ENCODE measurements around the gene RNU6-1. TPM values are rescaled to one million over a fixed set of nuclear protein-coding genes. Genes with fewer than 3 reads are reported as not detected.
A peak's percentile ranks its signal among the peaks of the same experiment; 100 is the strongest.

The RNU6-1 gene
- total and polyA plus RNA-seq, 2 experiments from 2014 or later: not detected

GRCh38 chr15:67828278-67828968 lies 11.4 kb downstream of the RNU6-1 start:
- Histone ChIP-seq H3K36me3 (ENCODE audit: insufficient read depth) (no peaks in the 10 kb centered on the region), H3K4me1 (ENCODE audit: insufficient read depth) (peaks cover 52% of the 10 kb centered on the region), H3K79me2 (replicated peaks; ENCODE audit: insufficient read depth) (no peaks in the 10 kb centered on the region), H3K9me2 (ENCODE audit: insufficient read depth) (no peaks in the 10 kb centered on the region), H4K20me1 (replicated peaks; ENCODE audit: insufficient read depth) (peaks cover 8% of the 10 kb centered on the region), H3K4me3 (peak overlapping the region; percentile 53), H3K27me3 (ENCODE audit: insufficient read depth) (peaks cover 100% of the 10 kb centered on the region), H3K4me2 (peak overlapping the region; percentile 77), H3K27ac (ENCODE audit: low read depth) (no peak overlapping the region), H3F3A (replicated peaks; ENCODE audit: low read depth) (peaks cover 33% of the 10 kb centered on the region), H2AFZ (peak overlapping the region; percentile 66)
- Mint-ChIP-seq H3K27ac (no peak overlapping the region), H3K4me3 (peak overlapping the region; percentile 66), H3K9me3 (peaks cover 14% of the 10 kb centered on the region; the same call in 2 of the 3 replicates), H3K36me3 (ENCODE audit: low read depth) (peaks cover 6% of the 10 kb centered on the region; the same call in 1 of the 3 replicates), H3K4me1 (peaks cover 48% of the 10 kb centered on the region), H3K27me3 (ENCODE audit: insufficient read depth, low read depth, poor library complexity) (peaks cover 90% of the 10 kb centered on the region)
- DNase-seq (ENCODE audit: low spot score) (peak; percentile 47), ATAC-seq (no peak)
- peak; percentile 58 for TF ChIP-seq EZH2phosphoT487 (IDR thresholded peaks at IDR 0.05; ENCODE audit: unreplicated experiment)
- peak; percentile 99 for TF ChIP-seq EZH2 (IDR thresholded peaks at IDR 0.05; ENCODE audit: low read depth, unreplicated experiment)
- TF ChIP-seq, protein P1, sequence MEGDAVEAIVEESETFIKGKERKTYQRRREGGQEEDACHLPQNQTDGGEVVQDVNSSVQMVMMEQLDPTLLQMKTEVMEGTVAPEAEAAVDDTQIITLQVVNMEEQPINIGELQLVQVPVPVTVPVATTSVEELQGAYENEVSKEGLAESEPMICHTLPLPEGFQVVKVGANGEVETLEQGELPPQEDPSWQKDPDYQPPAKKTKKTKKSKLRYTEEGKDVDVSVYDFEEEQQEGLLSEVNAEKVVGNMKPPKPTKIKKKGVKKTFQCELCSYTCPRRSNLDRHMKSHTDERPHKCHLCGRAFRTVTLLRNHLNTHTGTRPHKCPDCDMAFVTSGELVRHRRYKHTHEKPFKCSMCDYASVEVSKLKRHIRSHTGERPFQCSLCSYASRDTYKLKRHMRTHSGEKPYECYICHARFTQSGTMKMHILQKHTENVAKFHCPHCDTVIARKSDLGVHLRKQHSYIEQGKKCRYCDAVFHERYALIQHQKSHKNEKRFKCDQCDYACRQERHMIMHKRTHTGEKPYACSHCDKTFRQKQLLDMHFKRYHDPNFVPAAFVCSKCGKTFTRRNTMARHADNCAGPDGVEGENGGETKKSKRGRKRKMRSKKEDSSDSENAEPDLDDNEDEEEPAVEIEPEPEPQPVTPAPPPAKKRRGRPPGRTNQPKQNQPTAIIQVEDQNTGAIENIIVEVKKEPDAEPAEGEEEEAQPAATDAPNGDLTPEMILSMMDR (conservative IDR thresholded peaks at IDR 0.05; ENCODE audit: low read depth in 2 of 2): no peak
- TF ChIP-seq POLR2AphosphoS5 (IDR thresholded peaks at IDR 0.05; ENCODE audit: low read depth): no peak
- TF ChIP-seq ZNF331 (CRISPR knock-in tag; IDR thresholded peaks at IDR 0.05; ENCODE audit: low read depth): no peak
- TF ChIP-seq NANOG (IDR thresholded peaks at IDR 0.05; ENCODE audit: borderline replicate concordance): no peak
- no peak for TF ChIP-seq STAT1 (IDR thresholded peaks at IDR 0.05; ENCODE audit: unreplicated experiment)
- no peak for TF ChIP-seq ZNF462 (CRISPR knock-in tag; IDR thresholded peaks at IDR 0.05)

Measured in GM23338 (cell line).